Measurements from ENCODE around the gene MACROD2.

The MACROD2 gene

DNA sequence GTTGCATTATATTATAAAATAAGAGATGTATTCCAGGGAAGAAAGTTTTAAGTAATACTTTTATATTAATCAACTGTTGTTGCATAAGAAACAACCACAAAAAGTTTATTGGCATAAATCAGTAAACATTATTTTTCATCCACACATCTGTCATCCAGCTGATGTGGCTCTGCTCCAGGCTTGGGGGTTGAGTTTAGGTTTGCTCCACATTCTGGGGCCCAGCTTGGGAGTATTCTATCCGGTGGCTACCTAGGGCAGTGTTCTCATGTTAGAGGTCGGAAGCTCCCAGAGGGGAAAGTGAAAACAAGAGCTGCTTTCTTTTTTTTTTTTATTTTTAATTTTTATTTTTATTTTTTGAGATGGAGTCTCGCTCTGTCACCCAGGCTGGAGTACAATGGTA is 1070.5 kb downstream of the MACROD2 start:
- DNase-seq (ENCODE audit: insufficient read length, low spot score) (no peak), FAIRE-seq (no peak)
- no peak for TF ChIP-seq POLR2AphosphoS5 (IDR thresholded peaks at IDR 0.05; ENCODE audit: low read depth, low read length)
- TF ChIP-seq POLR2A (IDR thresholded peaks at IDR 0.05; ENCODE audit: low read depth, low read length): no peak
- TF ChIP-seq SPI1 (IDR thresholded peaks at IDR 0.05; ENCODE audit: low read depth, low read length): no peak
- no peak for TF ChIP-seq TAF1 (IDR thresholded peaks at IDR 0.05; ENCODE audit: low read depth, low read length)
- TF ChIP-seq POU2F2 (IDR thresholded peaks at IDR 0.05; ENCODE audit: low read depth, low read length): no peak
- TF ChIP-seq PAX5 (IDR thresholded peaks at IDR 0.05; ENCODE audit: insufficient read depth, low read length, severe bottlenecking): no peak

DNA sequence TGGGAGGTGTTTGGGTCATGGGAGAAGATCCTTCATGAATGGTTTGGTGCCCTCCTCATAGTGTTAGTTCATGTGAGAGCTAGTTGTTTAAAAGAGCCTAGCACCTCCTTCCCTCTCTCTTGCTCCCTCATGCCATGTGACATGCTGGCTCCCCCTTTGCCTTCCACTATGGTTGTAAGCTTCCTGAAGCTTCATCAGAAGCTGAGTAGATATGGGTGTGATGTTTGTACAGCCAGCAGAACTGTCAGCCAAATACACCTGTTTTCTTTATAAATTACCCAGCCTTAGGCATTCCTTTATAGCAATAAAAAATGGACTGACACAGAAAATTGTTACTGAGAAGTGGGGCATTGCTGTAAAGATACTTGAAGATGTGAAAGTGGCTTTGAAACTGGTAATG is 1073.2 kb downstream of the MACROD2 start:
- DNase-seq (ENCODE audit: insufficient read length, low spot score) (no peak), FAIRE-seq (no peak)
- TF ChIP-seq POLR2AphosphoS5 (IDR thresholded peaks at IDR 0.05; ENCODE audit: low read depth, low read length) (no peak), PAX5 (IDR thresholded peaks at IDR 0.05; ENCODE audit: insufficient read depth, low read length, severe bottlenecking) (no peak)

DNA sequence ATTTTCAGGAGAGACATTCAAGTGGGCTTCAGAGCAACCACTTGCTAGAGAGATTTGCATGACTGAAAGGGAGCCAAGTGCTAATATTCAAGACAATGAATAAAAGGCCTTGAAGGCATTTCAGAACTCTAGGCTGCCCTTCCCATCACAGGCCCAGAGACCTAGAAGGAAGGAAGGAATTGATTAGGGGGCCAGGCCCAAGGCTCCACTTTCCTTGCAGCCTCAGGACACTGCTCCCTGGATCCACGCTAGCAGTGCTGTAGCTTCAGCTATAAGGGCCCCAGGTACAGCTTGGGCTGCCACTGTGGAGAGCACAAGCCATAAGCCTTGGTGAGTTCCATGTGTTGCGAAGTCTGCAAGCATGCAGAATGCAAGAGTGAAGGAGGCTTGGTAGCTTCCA is 1074.0 kb downstream of the MACROD2 start:
- TF ChIP-seq SPI1 (IDR thresholded peaks at IDR 0.05; ENCODE audit: low read depth, low read length): no peak
- no peak for FAIRE-seq
- no peak for DNase-seq (ENCODE audit: insufficient read length, low spot score)

DNA sequence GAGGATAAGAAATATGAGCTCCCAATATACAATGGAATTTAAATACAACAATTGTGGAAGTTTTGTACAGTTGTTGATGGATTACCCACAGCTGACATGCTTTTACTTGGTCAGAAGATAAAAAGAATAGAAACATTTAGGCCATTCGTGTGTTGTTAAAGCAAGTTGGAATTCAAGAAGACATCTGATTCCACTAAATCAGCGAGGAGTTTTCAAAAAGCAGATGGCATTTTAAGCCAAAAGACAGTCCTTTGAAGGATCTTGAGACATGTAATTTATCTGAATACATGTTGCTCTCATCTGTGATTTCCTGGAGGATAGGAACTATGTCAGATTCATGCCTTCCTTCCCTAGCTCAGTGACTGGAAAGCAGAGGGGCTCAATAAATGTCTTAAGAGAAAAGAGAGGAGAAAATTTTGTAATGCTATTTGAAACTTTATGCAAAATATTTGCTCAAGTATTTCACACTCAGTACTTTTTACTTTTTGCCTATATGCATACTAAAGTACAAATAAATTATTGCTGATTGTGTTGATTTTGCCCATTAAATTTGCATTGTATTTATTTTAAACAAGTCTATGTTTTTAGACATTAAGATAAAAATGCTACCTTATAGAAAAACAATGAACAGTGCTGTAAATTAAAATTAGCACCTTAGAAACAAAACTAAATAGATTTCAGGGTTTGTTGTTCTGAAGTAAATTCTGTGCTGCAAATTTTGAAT is 1075.9 kb downstream of the MACROD2 start:
- no peak for TF ChIP-seq POU2F2 (IDR thresholded peaks at IDR 0.05; ENCODE audit: low read depth, low read length)
- no peak for TF ChIP-seq POLR2AphosphoS5 (IDR thresholded peaks at IDR 0.05; ENCODE audit: low read depth, low read length)
- TF ChIP-seq POLR2A (IDR thresholded peaks at IDR 0.05; ENCODE audit: low read depth, low read length): no peak
- TF ChIP-seq PAX5 (IDR thresholded peaks at IDR 0.05; ENCODE audit: insufficient read depth, low read length, severe bottlenecking): no peak
- no peak for TF ChIP-seq TAF1 (IDR thresholded peaks at IDR 0.05; ENCODE audit: low read depth, low read length)
- TF ChIP-seq SPI1 (IDR thresholded peaks at IDR 0.05; ENCODE audit: low read depth, low read length): no peak
- DNase-seq (ENCODE audit: insufficient read length, low spot score) (no peak), FAIRE-seq (no peak)

DNA sequence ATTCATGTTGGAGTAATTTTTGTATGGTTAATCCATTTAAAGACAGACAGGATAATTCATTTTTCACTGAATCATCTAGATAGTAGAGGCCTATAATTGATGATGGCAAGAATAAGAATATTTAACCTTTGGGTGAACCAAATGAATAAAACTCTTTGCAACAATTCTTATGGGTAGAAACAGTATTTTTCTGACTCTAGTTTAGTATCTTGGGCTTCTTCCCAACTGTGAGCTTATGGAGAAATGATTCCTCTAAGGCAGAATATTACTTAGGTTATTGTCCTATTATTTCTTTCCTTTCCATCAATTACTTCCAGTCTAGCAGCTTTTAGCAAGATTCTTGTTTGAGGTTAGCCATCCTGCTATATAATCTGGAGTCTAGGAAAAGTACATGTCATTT is 1077.0 kb downstream of the MACROD2 start:
- TF ChIP-seq PAX5 (IDR thresholded peaks at IDR 0.05; ENCODE audit: insufficient read depth, low read length, severe bottlenecking) (no peak), TAF1 (IDR thresholded peaks at IDR 0.05; ENCODE audit: low read depth, low read length) (no peak), SPI1 (IDR thresholded peaks at IDR 0.05; ENCODE audit: low read depth, low read length) (no peak), POLR2AphosphoS5 (IDR thresholded peaks at IDR 0.05; ENCODE audit: low read depth, low read length) (no peak), POLR2A (IDR thresholded peaks at IDR 0.05; ENCODE audit: low read depth, low read length) (no peak), POU2F2 (IDR thresholded peaks at IDR 0.05; ENCODE audit: low read depth, low read length) (no peak)
- DNase-seq (ENCODE audit: insufficient read length, low spot score) (no peak), FAIRE-seq (no peak)

DNA sequence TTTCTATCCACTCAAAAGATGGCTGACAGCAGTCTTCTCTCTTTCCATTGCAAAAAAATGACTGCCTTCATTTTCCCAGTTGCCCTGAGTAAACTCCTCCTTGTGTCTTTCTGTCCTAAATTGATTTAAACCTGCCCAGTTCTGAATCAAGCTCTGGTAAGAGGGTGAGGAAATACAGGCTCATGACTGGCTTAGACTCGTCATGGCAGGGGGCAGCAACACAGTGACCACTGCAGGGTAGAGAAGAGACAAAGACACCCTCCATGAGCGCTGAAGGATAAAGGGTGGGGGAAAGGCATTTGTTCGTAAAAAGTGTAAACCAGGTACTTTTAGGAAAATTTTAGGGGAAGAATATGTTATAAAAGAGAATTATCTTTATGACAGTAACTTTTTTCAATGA is 1080.3 kb downstream of the MACROD2 start:
- TF ChIP-seq TAF1 (IDR thresholded peaks at IDR 0.05; ENCODE audit: low read depth, low read length) (no peak), POU2F2 (IDR thresholded peaks at IDR 0.05; ENCODE audit: low read depth, low read length) (no peak), SPI1 (IDR thresholded peaks at IDR 0.05; ENCODE audit: low read depth, low read length) (no peak), POLR2A (IDR thresholded peaks at IDR 0.05; ENCODE audit: low read depth, low read length) (no peak), PAX5 (IDR thresholded peaks at IDR 0.05; ENCODE audit: insufficient read depth, low read length, severe bottlenecking) (no peak), POLR2AphosphoS5 (IDR thresholded peaks at IDR 0.05; ENCODE audit: low read depth, low read length) (no peak)
- no peak for DNase-seq (ENCODE audit: insufficient read length, low spot score)
- no peak for FAIRE-seq

DNA sequence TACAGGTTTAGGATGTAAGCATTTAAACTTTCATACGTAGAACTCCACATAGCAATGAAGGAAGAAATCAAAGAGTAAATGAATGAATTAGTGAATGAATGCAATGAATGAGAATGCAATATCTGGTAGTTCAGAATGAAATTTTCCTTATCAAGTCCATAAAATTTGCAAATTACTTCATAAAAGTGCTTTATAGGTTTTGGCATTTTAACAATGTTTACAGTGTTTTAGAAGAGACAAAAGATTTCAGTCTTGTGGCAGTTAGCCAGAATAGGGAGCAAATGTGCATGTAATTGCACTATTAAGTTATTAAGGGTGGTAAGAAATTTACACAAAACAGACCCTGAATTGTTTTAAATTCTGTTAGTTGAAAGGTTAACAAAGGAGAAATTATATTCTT is 1081.5 kb downstream of the MACROD2 start:
- no peak for TF ChIP-seq POLR2A (IDR thresholded peaks at IDR 0.05; ENCODE audit: low read depth, low read length)
- FAIRE-seq: no peak
- no peak for DNase-seq (ENCODE audit: insufficient read length, low spot score)

DNA sequence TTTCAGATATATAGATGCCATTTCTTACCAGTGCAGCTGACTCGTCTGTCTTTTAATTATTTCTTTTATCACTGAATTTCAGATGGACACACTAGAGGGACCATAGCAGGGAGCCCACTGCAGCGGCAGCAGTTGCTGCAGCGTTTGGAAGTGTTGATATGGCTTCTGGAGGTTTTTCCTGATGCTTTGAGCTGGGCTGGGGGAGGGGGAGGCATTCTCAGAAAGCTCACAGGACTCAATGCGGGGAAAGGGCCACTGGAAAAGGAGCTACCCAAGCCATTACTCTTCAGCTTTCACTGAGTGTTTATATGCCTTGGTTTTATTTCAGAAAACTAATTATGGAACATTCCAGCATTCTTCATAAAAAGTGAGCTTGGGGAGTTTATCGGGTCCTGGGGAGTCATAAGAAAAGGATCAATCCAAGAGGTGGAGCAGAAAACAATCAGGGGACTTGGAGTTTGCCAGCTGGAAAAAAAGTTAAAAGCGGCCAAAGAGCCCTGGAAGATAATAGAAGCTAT is 1082.5 kb downstream of the MACROD2 start:
- no peak for DNase-seq (ENCODE audit: insufficient read length, low spot score)
- no peak for TF ChIP-seq PAX5 (IDR thresholded peaks at IDR 0.05; ENCODE audit: insufficient read depth, low read length, severe bottlenecking)
- TF ChIP-seq TAF1 (IDR thresholded peaks at IDR 0.05; ENCODE audit: low read depth, low read length): no peak
- TF ChIP-seq POU2F2 (IDR thresholded peaks at IDR 0.05; ENCODE audit: low read depth, low read length): no peak
- TF ChIP-seq SPI1 (IDR thresholded peaks at IDR 0.05; ENCODE audit: low read depth, low read length): no peak
- no peak for TF ChIP-seq POLR2AphosphoS5 (IDR thresholded peaks at IDR 0.05; ENCODE audit: low read depth, low read length)
- TF ChIP-seq POLR2A (IDR thresholded peaks at IDR 0.05; ENCODE audit: low read depth, low read length): no peak
- no peak for FAIRE-seq

DNA sequence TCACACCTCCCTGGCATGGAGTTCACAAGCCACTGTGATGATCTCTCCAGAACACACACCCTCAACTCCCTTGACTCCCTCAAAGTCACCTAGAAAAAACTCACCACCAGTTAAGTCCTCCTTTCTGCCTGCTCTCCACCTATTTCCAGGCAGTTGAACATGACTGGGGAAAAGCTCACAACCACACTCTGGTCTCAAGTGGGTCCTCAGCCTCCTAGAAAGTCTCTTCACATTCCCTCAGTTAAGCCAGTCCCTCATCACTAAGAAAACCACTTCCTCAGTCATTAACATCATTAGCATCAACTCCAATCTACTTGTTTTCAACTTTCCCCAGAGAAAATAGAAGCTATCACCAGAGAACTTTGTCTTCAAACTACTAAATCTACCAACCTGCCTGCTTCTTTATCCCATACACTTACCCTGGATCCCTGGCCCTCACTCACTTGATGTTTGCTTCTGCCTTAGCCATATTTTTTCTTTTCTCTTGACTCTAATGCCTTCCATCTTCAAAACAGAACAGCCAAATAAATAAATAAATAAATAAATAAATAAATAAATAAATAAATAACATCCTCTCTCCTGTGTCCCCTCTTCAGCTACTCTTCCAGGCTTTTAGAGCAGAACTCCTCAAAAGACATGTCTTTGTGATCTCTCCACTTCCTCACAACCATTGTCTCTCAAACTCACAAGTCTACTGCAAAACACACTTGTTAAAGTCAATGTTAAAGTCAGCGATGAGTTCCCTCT is 1084.5 kb downstream of the MACROD2 start:
- TF ChIP-seq TAF1 (IDR thresholded peaks at IDR 0.05; ENCODE audit: low read depth, low read length) (no peak), POLR2AphosphoS5 (IDR thresholded peaks at IDR 0.05; ENCODE audit: low read depth, low read length) (no peak), POU2F2 (IDR thresholded peaks at IDR 0.05; ENCODE audit: low read depth, low read length) (no peak), SPI1 (IDR thresholded peaks at IDR 0.05; ENCODE audit: low read depth, low read length) (no peak)
- DNase-seq (ENCODE audit: insufficient read length, low spot score) (no peak), FAIRE-seq (no peak)

DNA sequence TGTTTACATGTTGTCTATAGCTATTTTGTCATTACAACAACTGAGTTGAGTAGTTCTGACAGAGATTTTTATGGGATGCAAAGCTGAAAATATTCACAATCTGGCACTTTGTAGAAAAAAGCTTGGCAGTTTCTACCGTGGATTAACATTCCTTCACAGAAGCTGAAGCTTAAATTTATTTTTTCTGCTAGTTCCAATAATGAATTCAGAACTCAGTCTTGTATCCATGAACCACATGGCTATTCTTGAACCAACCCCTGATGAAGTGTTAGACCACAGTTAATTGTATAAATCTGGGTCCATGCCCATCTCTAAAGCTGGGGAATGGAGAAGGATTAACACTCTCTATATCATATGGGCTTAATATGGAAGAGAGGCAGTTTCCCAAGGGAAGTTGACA is 1085.9 kb downstream of the MACROD2 start:
- TF ChIP-seq SPI1 (IDR thresholded peaks at IDR 0.05; ENCODE audit: low read depth, low read length) (no peak), POLR2A (IDR thresholded peaks at IDR 0.05; ENCODE audit: low read depth, low read length) (no peak), TAF1 (IDR thresholded peaks at IDR 0.05; ENCODE audit: low read depth, low read length) (no peak), POU2F2 (IDR thresholded peaks at IDR 0.05; ENCODE audit: low read depth, low read length) (no peak), POLR2AphosphoS5 (IDR thresholded peaks at IDR 0.05; ENCODE audit: low read depth, low read length) (no peak), PAX5 (IDR thresholded peaks at IDR 0.05; ENCODE audit: insufficient read depth, low read length, severe bottlenecking) (no peak)
- DNase-seq (ENCODE audit: insufficient read length, low spot score): no peak
- FAIRE-seq: no peak
